CD14-positive monocyte (primary cell): ENCODE data around the gene SF3A2. TPM values are rescaled to one million over a fixed set of nuclear protein-coding genes. Genes with fewer than 3 reads are reported as not detected.

ENCODE experiments used
- DNase-seq, 3 donors: peaks; one replicate each; pipeline ENCODE4 v3.0.0-alpha.2; 2011 to 2022
- H2AFZ ChIP-seq: 2 replicates; pipeline ENCODE4 v1.6.0; 2012; ENCODE audit warnings: mild to moderate bottlenecking, low read depth, low read length, inconsistent platforms; ENCODE audit not compliant: insufficient read depth, poor library complexity, severe bottlenecking
- H3K27ac ChIP-seq, 2 donors: 1 replicate in 1 of 2; 2 replicates in 1 of 2; pipeline ENCODE4 v1.5.1; 2012 to 2013; ENCODE audit warnings: low read length in 2 of 2, control low read depth in 1 of 2, inconsistent platforms in 1 of 2, low read depth in 1 of 2, mild to moderate bottlenecking in 1 of 2
- H3K27me3 ChIP-seq, 2 donors: one replicate each; pipeline versions ENCODE4 v1.6.0 to v1.6.1; 2011 to 2013; ENCODE audit warnings: low read length in 2 of 2; ENCODE audit not compliant: control insufficient read depth in 2 of 2, insufficient read depth in 2 of 2
- H3K36me3 ChIP-seq, 2 donors: replicated peaks in 1 of 2; 1 replicate in 1 of 2; 2 replicates in 1 of 2; pipeline versions ENCODE4 v1.5.1 to v1.6.1; 2012 to 2013; ENCODE audit warnings: low read length in 2 of 2, control low read depth in 1 of 2, inconsistent platforms in 1 of 2, mild to moderate bottlenecking in 1 of 2; ENCODE audit not compliant: insufficient read depth in 2 of 2, control insufficient read depth in 1 of 2
- H3K4me1 ChIP-seq, 2 donors: 1 replicate in 1 of 2; 2 replicates in 1 of 2; pipeline versions ENCODE4 v1.5.1 to v1.6.1; 2012 to 2013; ENCODE audit warnings: low read length in 2 of 2, control low read depth in 1 of 2, inconsistent platforms in 1 of 2, mild to moderate bottlenecking in 1 of 2, moderate library complexity in 1 of 2; ENCODE audit not compliant: insufficient read depth in 2 of 2, control insufficient read depth in 1 of 2
- H3K4me2 ChIP-seq: replicated peaks from 2 replicates; pipeline ENCODE3; 2012; ENCODE audit warnings: low read length, moderate library complexity, mild to moderate bottlenecking; ENCODE audit not compliant: poor library complexity, severe bottlenecking; ENCODE audit errors: extremely low read depth
- H3K4me3 ChIP-seq, 3 experiments: fragments of 200-600 bp in 1 of 3; sonication (generic) in 1 of 3; replicated peaks in 1 of 3; 1 replicate in 2 of 3; 2 replicates in 1 of 3; pipeline ENCODE4 v1.5.1; 2011 to 2013; ENCODE audit warnings: low read length in 3 of 3, mild to moderate bottlenecking in 3 of 3, control low read depth in 2 of 3, low read depth in 2 of 3, inconsistent platforms in 1 of 3, moderate library complexity in 1 of 3
- H3K79me2 ChIP-seq: 2 replicates; pipeline ENCODE4 v1.6.0; 2012; ENCODE audit warnings: mild to moderate bottlenecking, control low read depth, inconsistent platforms, low read length, moderate library complexity; ENCODE audit not compliant: insufficient read depth
- H3K9ac ChIP-seq: 2 replicates; pipeline ENCODE4 v1.6.0; 2017; ENCODE audit warnings: low read length, mild to moderate bottlenecking; ENCODE audit not compliant: insufficient read depth, poor library complexity, severe bottlenecking
- H3K9me3 ChIP-seq, 2 donors: replicated peaks in 1 of 2; 1 replicate in 1 of 2; 2 replicates in 1 of 2; pipeline versions ENCODE4 v1.5.1 to v1.6.1; 2012 to 2013; ENCODE audit warnings: low read length in 2 of 2, control low read depth in 1 of 2; ENCODE audit not compliant: control insufficient read depth in 1 of 2, insufficient read depth in 1 of 2
- H4K20me1 ChIP-seq: 2 replicates; pipeline ENCODE4 v1.6.0; 2012; ENCODE audit warnings: mild to moderate bottlenecking, low read length, control low read depth, moderate library complexity; ENCODE audit not compliant: insufficient read depth
- H3K27ac Mint-ChIP-seq, 7 donors: one replicate each; pipeline ENCODE4 v1.8.0; 2020; ENCODE audit warnings: mild to moderate bottlenecking in 7 of 7, mixed read lengths in 7 of 7, moderate library complexity in 6 of 7, inconsistent platforms in 2 of 7
- H3K27me3 Mint-ChIP-seq, 3 donors: one replicate each; pipeline ENCODE4 v1.8.0; 2021 to 2022; ENCODE audit warnings: low read depth in 3 of 3, mild to moderate bottlenecking in 3 of 3, mixed read lengths in 3 of 3, moderate library complexity in 3 of 3, inconsistent platforms in 1 of 3
- H3K36me3 Mint-ChIP-seq, 2 donors: one replicate each; pipeline ENCODE4 v1.8.0; 2020; ENCODE audit warnings: mixed read lengths in 2 of 2, inconsistent platforms in 1 of 2, mild to moderate bottlenecking in 1 of 2
- H3K4me1 Mint-ChIP-seq: one replicate; pipeline ENCODE4 v1.8.0; 2020; ENCODE audit warnings: mild to moderate bottlenecking, mixed read lengths
- H3K4me3 Mint-ChIP-seq, 2 donors: one replicate each; pipeline ENCODE4 v1.8.0; 2020; ENCODE audit warnings: mild to moderate bottlenecking in 2 of 2, mixed read lengths in 2 of 2, moderate library complexity in 1 of 2
- H3K9me3 Mint-ChIP-seq, 7 donors: one replicate each; pipeline ENCODE4 v1.8.0; 2020 to 2022; ENCODE audit warnings: mixed read lengths in 7 of 7, mild to moderate bottlenecking in 6 of 7, moderate library complexity in 6 of 7, inconsistent platforms in 2 of 7
- CTCF ChIP-seq: fragments of 200-600 bp; IDR thresholded peaks from one replicate; pipeline ENCODE4 v1.8.0; 2022; ENCODE audit warnings: antibody characterized with exemption, mild to moderate bottlenecking
- WGBS: methylation state at CpG from one replicate; pipeline ENCODE4 v1.1.5; 2013; ENCODE audit warnings: missing lambda C conversion rate; ENCODE audit not compliant: insufficient coverage; 5-methylcytosine and 5-hydroxymethylcytosine counted together
- intact Hi-C, 2 donors: fragments of 100-400 bp; cut with micrococcal nuclease; formaldehyde crosslinking; loops; one replicate each; pipeline versions ENCODE4 v1.15.0 to v1.15.1; 2023
- polyA plus RNA-seq, 3 donors: library from polyadenylated mRNA; depleted of rRNA in 1 of 3; unstranded in 2 of 3; stranded (reverse) in 1 of 3; fragments of 300-500 nt in 2 of 3; fragments of >200 nt in 1 of 3; fragmentation: Illumina TruSeq in 2 of 3; gene quantifications; 1 replicate in 2 of 3; 2 replicates in 1 of 3; pipeline ENCODE4 v1.2.3, GENCODE V29; 2012 to 2021

Gene SF3A2
- polyA plus RNA-seq, 3 donors: 8.0 to 70.8 (median 11.6) TPM

DNA sequence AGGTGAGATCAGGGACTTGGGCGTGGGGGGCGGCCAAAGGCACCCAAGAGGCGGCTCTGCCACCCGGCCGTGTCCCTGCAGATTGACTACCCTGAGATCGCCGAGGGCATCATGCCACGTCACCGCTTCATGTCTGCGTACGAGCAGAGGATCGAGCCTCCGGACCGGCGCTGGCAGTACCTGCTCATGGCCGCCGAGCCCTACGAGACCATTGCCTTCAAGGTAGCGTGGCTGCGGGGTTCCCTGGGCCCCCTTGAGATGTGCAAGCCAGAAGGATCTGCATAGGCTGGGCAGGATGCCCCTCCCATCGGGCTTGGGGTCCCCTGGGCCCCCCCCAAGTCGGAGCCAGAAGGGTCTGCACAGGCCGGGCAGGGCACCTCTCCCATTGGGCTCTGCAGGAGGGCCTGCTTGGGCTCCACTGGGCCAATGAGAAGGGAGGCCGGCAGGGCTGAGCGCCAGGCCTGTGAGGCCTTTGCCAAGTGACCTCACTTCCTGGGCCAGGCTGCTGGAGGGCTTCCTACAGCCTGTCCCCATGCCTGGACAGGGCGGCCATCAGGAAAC is 10.3 kb downstream of the SF3A2 start:
- Histone ChIP-seq H3K9me3 (peaks cover 0 to 10% of the 10 kb centered on the region in 2 donors), H3K36me3 (peaks cover 60 to 70% of the 10 kb centered on the region in 2 donors), H4K20me1 (peaks cover 91% of the 10 kb centered on the region), H3K9ac (no peak overlapping the region), H3K4me1 (peaks cover 12 to 21% of the 10 kb centered on the region in 2 donors), H3K27ac (no peak overlapping the region), H2AFZ (no peak overlapping the region), H3K4me2 (no peak overlapping the region), H3K4me3 (no peak overlapping the region), H3K27me3 (peaks cover 8 to 25% of the 10 kb centered on the region in 2 donors), H3K79me2 (peaks cover 32% of the 10 kb centered on the region)
- intact Hi-C loops: no loop called here
- H3K9me3 Mint-ChIP-seq: peaks cover 0 to 6% (median 0%) of the 10 kb centered on the region in 7 donors
- DNase-seq: no peak
- peaks cover 16 to 37% (median 20%) of the 10 kb centered on the region in 3 donors for H3K27me3 Mint-ChIP-seq
- H3K36me3 Mint-ChIP-seq: peaks cover 39 to 64% of the 10 kb centered on the region in 2 donors
- TF ChIP-seq CTCF: no peak
- peaks cover 4% of the 10 kb centered on the region for H3K4me1 Mint-ChIP-seq
- no peak overlapping the region for H3K27ac Mint-ChIP-seq
- 89% methylated on average over 26 of the region's 26 CpGs for WGBS
- no peak overlapping the region for H3K4me3 Mint-ChIP-seq

- Histone ChIP-seq H4K20me1 (peaks cover 91% of the 10 kb centered on the region), H3K4me2 (no peak overlapping the region), H3K36me3 (peaks cover 60 to 64% of the 10 kb centered on the region in 2 donors), H3K4me3 (no peak overlapping the region), H3K27me3 (peaks cover 13 to 32% of the 10 kb centered on the region in 2 donors), H3K79me2 (peaks cover 25% of the 10 kb centered on the region), H2AFZ (no peak overlapping the region), H3K27ac (no peak overlapping the region), H3K4me1 (peaks cover 19 to 28% of the 10 kb centered on the region in 2 donors), H3K9me3 (peaks cover 0 to 10% of the 10 kb centered on the region in 2 donors), H3K9ac (no peak overlapping the region)
- H3K4me1 Mint-ChIP-seq: peaks cover 8% of the 10 kb centered on the region
- peaks cover 37 to 61% of the 10 kb centered on the region in 2 donors for H3K36me3 Mint-ChIP-seq
- H3K4me3 Mint-ChIP-seq: no peak overlapping the region
- H3K27me3 Mint-ChIP-seq: peaks cover 22 to 44% (median 25%) of the 10 kb centered on the region in 3 donors
- intact Hi-C loops: no loop called here
- no peak for DNase-seq
- TF ChIP-seq CTCF: no peak
- peaks cover 0 to 8% (median 0%) of the 10 kb centered on the region in 7 donors for H3K9me3 Mint-ChIP-seq
- no peak overlapping the region for H3K27ac Mint-ChIP-seq
- WGBS: 92% methylated on average over 16 of the region's 28 CpGs
These were observed 10.9 kb downstream of the SF3A2 start for GRCh38 chr19:2247433-2248101.
